NT2/D1 (cell line): Measurements from ENCODE around the gene GPR62.

ENCODE experiments used
- YY1 ChIP-seq: IDR thresholded peaks from 2 replicates; pipeline ENCODE4 v1.6.1; 2011; ENCODE audit not compliant: insufficient read length, insufficient read depth
- ZNF274 ChIP-seq: IDR thresholded peaks from 2 replicates; pipeline ENCODE4 v1.6.1; 2011; ENCODE audit warnings: mild to moderate bottlenecking, low read depth, low read length

- TF ChIP-seq YY1: no peak
- TF ChIP-seq ZNF274: no peak
Observed at GRCh38 chr3:51966922-51967383, 11.8 kb downstream of the GPR62 start.
